IMR-90 (cell line): ENCODE data around the gene FGGY. TPM values are rescaled to one million over a fixed set of nuclear protein-coding genes. Genes with fewer than 3 reads are reported as not detected.
"Not testable (repeated sequence)": the region's sequence is repeated elsewhere in the genome, so short reads cannot be mapped to it uniquely, and the experiment has no call there.

ENCODE experiments used
- ATAC-seq: fragments of 200-7000 bp; cut with Tn5 transposase; 2 replicates; pipeline ENCODE4 v1.9.1; 2020; ENCODE audit warnings: low read depth, mild to moderate bottlenecking, moderate library complexity
- BruUV-seq: library from RNA; stranded (reverse); fragments of 400-500 nt; replicated peaks from 2 replicates; lab custom pipeline; 2021; lab: Mats Ljungman, UMichigan
- CTCF ChIA-PET: fragments of 300-600 bp; formaldehyde crosslinking; extraction: SDS; loops from one replicate; lab custom pipeline; 2021; ENCODE audit warnings: antibody characterized with exemption; lab: Yijun Ruan, JAX
- POLR2A ChIA-PET: fragments of 300-600 bp; sonication (Branson Sonifier 250); formaldehyde crosslinking; loops from one replicate; lab custom pipeline; 2022; ENCODE audit warnings: antibody characterized with exemption; ENCODE audit not compliant: unreplicated experiment; lab: Charles Lee
- DNase-seq: peaks from one replicate; pipeline ENCODE4 v3.0.0; 2013
- H2AFZ ChIP-seq: replicated peaks from 2 replicates; pipeline ENCODE3; 2013; ENCODE audit warnings: low read length, mild to moderate bottlenecking; ENCODE audit not compliant: poor library complexity
- H2AK5ac ChIP-seq: 2 replicates; pipeline ENCODE4 v1.6.1; 2013; ENCODE audit warnings: low read depth, low read length, inconsistent platforms
- H2AK9ac ChIP-seq: replicated peaks from 2 replicates; pipeline ENCODE3; 2013; ENCODE audit warnings: mild to moderate bottlenecking, low read depth, low read length, moderate library complexity; ENCODE audit not compliant: poor library complexity
- H2BK120ac ChIP-seq: 2 replicates; pipeline ENCODE4 v1.6.1; 2013; ENCODE audit warnings: low read depth, low read length, inconsistent platforms
- H2BK15ac ChIP-seq: 3 replicates; pipeline ENCODE4 v1.6.1; 2013; ENCODE audit warnings: low read depth, low read length, inconsistent platforms
- H2BK20ac ChIP-seq: 2 replicates; pipeline ENCODE4 v1.6.1; 2013; ENCODE audit warnings: low read depth, mild to moderate bottlenecking, inconsistent platforms, low read length, moderate library complexity
- H2BK5ac ChIP-seq: 2 replicates; pipeline ENCODE4 v1.6.1; 2013; ENCODE audit warnings: mild to moderate bottlenecking, low read depth, low read length, inconsistent platforms; ENCODE audit not compliant: poor library complexity, severe bottlenecking
- H3K14ac ChIP-seq: replicated peaks from 2 replicates; pipeline ENCODE4 v1.6.1; 2013; ENCODE audit warnings: low read depth, low read length, inconsistent platforms
- H3K18ac ChIP-seq: 2 replicates; pipeline ENCODE4 v1.6.1; 2013; ENCODE audit warnings: low read depth, low read length, control low read depth
- H3K23ac ChIP-seq: 2 replicates; pipeline ENCODE4 v1.6.1; 2013; ENCODE audit warnings: low read depth, low read length, inconsistent platforms
- H3K27ac ChIP-seq: 2 replicates; pipeline ENCODE4 v1.5.1; 2013; ENCODE audit warnings: mild to moderate bottlenecking, control low read depth, low read length; ENCODE audit not compliant: insufficient read depth
- H3K27me3 ChIP-seq: 2 replicates; pipeline ENCODE4 v1.6.1; 2013; ENCODE audit warnings: low read length; ENCODE audit not compliant: control insufficient read depth, insufficient read depth
- H3K36me3 ChIP-seq: 2 replicates; pipeline ENCODE4 v1.6.1; 2013; ENCODE audit warnings: low read length, mixed read lengths; ENCODE audit not compliant: control insufficient read depth, insufficient read depth
- H3K4ac ChIP-seq: 2 replicates; pipeline ENCODE4 v1.6.1; 2013; ENCODE audit warnings: low read depth, low read length, inconsistent platforms
- H3K4me1 ChIP-seq: 2 replicates; pipeline ENCODE4 v1.6.1; 2013; ENCODE audit warnings: low read length, mixed read lengths; ENCODE audit not compliant: control insufficient read depth, insufficient read depth
- H3K4me2 ChIP-seq: 2 replicates; pipeline ENCODE4 v1.6.1; 2013; ENCODE audit warnings: low read depth, mild to moderate bottlenecking, control low read depth, low read length, moderate library complexity
- H3K4me3 ChIP-seq: 2 replicates; pipeline ENCODE4 v1.5.1; 2013; ENCODE audit warnings: low read depth, mild to moderate bottlenecking, control low read depth, low read length, moderate library complexity; ENCODE audit not compliant: insufficient read depth
- H3K56ac ChIP-seq: 2 replicates; pipeline ENCODE4 v1.6.1; 2013; ENCODE audit warnings: low read length, inconsistent platforms; ENCODE audit not compliant: insufficient read depth; ENCODE audit errors: extremely low read depth
- H3K79me1 ChIP-seq, 2 experiments: 2 replicates each; pipeline ENCODE4 v1.6.1; 2013; ENCODE audit warnings: low read length in 2 of 2, inconsistent platforms in 1 of 2, low read depth in 1 of 2
- H3K9ac ChIP-seq: 2 replicates; pipeline ENCODE4 v1.6.1; 2013; ENCODE audit warnings: low read depth, low read length, control low read depth
- H3K9me1 ChIP-seq: 2 replicates; pipeline ENCODE4 v1.6.1; 2013; ENCODE audit warnings: low read length, inconsistent platforms; ENCODE audit not compliant: insufficient read depth
- H3K9me3 ChIP-seq: 2 replicates; pipeline ENCODE4 v1.6.1; 2013; ENCODE audit warnings: low read length; ENCODE audit not compliant: control insufficient read depth, insufficient read depth
- H4K20me1 ChIP-seq: 2 replicates; pipeline ENCODE4 v1.6.1; 2013; ENCODE audit warnings: low read length, inconsistent platforms; ENCODE audit not compliant: insufficient read depth
- H4K5ac ChIP-seq: 2 replicates; pipeline ENCODE4 v1.6.1; 2013; ENCODE audit warnings: mild to moderate bottlenecking, low read depth, low read length, control low read depth
- H4K8ac ChIP-seq, 2 experiments: 2 replicates each; pipeline ENCODE4 v1.6.1; 2013; ENCODE audit warnings: low read depth in 2 of 2, low read length in 2 of 2, control low read depth in 1 of 2, inconsistent platforms in 1 of 2
- H4K91ac ChIP-seq: 2 replicates; pipeline ENCODE4 v1.6.1; 2013; ENCODE audit warnings: low read depth, low read length, inconsistent platforms; ENCODE audit not compliant: insufficient read depth
- WGBS, 2 experiments: methylation state at CpG; one replicate each; pipeline versions ENCODE4 v1.1.5 to v1.1.7; 2013; ENCODE audit warnings: missing lambda C conversion rate in 2 of 2; ENCODE audit not compliant: insufficient read length in 1 of 2; ENCODE audit errors: extremely low coverage in 2 of 2; 5-methylcytosine and 5-hydroxymethylcytosine counted together
- dilution Hi-C: fragments of 300-500 bp; cut with HindIII; formaldehyde crosslinking; loops from one replicate; pipeline ENCODE4 v1.14.3; 2018; ENCODE audit warnings: low sequenced_read_pairs; ENCODE audit not compliant: unreplicated experiment
- in situ Hi-C: fragments of 300-500 bp; cut with MboI; formaldehyde crosslinking; loops from 3 replicates; pipeline ENCODE4 v1.14.3; 2019; ENCODE audit warnings: low sequenced_read_pairs, inconsistent platforms, mixed read lengths
- intact Hi-C: fragments of 100-400 bp; cut with micrococcal nuclease; formaldehyde crosslinking; loops from 2 replicates; pipeline ENCODE4 v1.10.0; 2022
- polyA plus RNA-seq, 3 experiments: library from polyadenylated mRNA; depleted of rRNA; stranded (reverse); fragments of >200 nt; gene quantifications; 2 replicates each; pipeline ENCODE4 v1.2.3, GENCODE V29; 2012; ENCODE audit warnings: low replicate concordance in 1 of 3
- total RNA-seq: library from RNA; depleted of rRNA; stranded (reverse); fragments of >200 nt; gene quantifications from 2 replicates; pipeline ENCODE4 v1.2.3, GENCODE V29; 2012

The FGGY gene
- total and polyA plus RNA-seq, 2 of the 4 experiments (the other 2 are of a cell fraction), result 5.6 to 14.0 TPM

- H3K27ac ChIP-seq, H2BK5ac ChIP-seq, H3K23ac ChIP-seq, CTCF ChIA-PET, BruUV-seq, H4K91ac ChIP-seq, ATAC-seq, H3K27me3 ChIP-seq, H3K36me3 ChIP-seq, H3K14ac ChIP-seq, H3K9me1 ChIP-seq, H4K20me1 ChIP-seq, H3K4me3 ChIP-seq, DNase-seq, H3K56ac ChIP-seq, H3K18ac ChIP-seq, H3K9ac ChIP-seq, H2BK120ac ChIP-seq, H3K79me1 ChIP-seq, POLR2A ChIA-PET, H2BK15ac ChIP-seq, in situ Hi-C loops, H3K4ac ChIP-seq, H3K4me2 ChIP-seq, H3K4me1 ChIP-seq, H2AFZ ChIP-seq, H2AK9ac ChIP-seq, dilution Hi-C loops, H4K8ac ChIP-seq, H2BK20ac ChIP-seq, H4K5ac ChIP-seq, H2AK5ac ChIP-seq, H3K9me3 ChIP-seq, intact Hi-C loops: not testable (repeated sequence)
- 93% methylated on average over 3 of the region's 4 CpGs; no CpG with 5 or more reads in 1 of the 2 experiments for WGBS, 2 experiments
Observed at GRCh38 chr1:59354239-59354638, 57.3 kb downstream of the FGGY start.
